K562 (cell line): ENCODE measurements around the gene SYT8. TPM values are rescaled to one million over a fixed set of nuclear protein-coding genes. Genes with fewer than 3 reads are reported as not detected.

Experiments used
- ATAC-seq: fragments of 200-7000 bp; cut with Tn5 transposase; 3 replicates; pipeline ENCODE4 v1.9.1; 2020; ENCODE audit warnings: moderate library complexity
- BruUV-seq: library from RNA; stranded (reverse); fragments of 400-500 nt; replicated peaks from 2 replicates; lab custom pipeline; 2021; lab: Mats Ljungman, UMichigan
- CTCF ChIA-PET: fragments of 300-600 bp; formaldehyde crosslinking; extraction: SDS; loops from one replicate; lab custom pipeline; 2021; ENCODE audit warnings: low intra/inter-chr PET ratio; lab: Yijun Ruan, JAX
- POLR2A ChIA-PET: fragments of 300-600, 350-650 bp; sonication (Branson Sonifier 250); formaldehyde crosslinking; extraction: SDS; loops from one replicate; lab custom pipeline; 2021; ENCODE audit warnings: antibody characterized with exemption, inconsistent platforms; lab: Yijun Ruan, JAX
- DNase-seq, 4 experiments: peaks; one replicate each; pipeline versions ENCODE4 v3.0.0 to v3.0.0-alpha.2; 2011 to 2018; ENCODE audit warnings: low spot score in 3 of 4, mixed read lengths in 3 of 4; ENCODE audit errors: extremely low read depth in 1 of 4
- FAIRE-seq: peaks from 2 replicates; lab custom pipeline; 2011; peaks lifted over from hg19 to GRCh38; lab: Jason Lieb, UNC
- H2AFZ ChIP-seq: 2 replicates; pipeline ENCODE4 v1.6.0; 2011; ENCODE audit warnings: low read depth, low read length, control low read depth, inconsistent platforms
- H3K27ac ChIP-seq: fragments of 200-600 bp; 3 replicates; pipeline ENCODE4 v1.8.0; 2011; ENCODE audit warnings: low read depth, mild to moderate bottlenecking, control low read depth, inconsistent platforms, low read length, moderate library complexity, mixed read lengths; ENCODE audit errors: extremely low read depth
- H3K27me3 ChIP-seq, 2 experiments: fragments of 300-600 bp in 1 of 2; 2 replicates in 1 of 2; 3 replicates in 1 of 2; pipeline versions ENCODE4 v1.6.0 to v1.8.0; 2011; ENCODE audit warnings: inconsistent platforms in 2 of 2, low read length in 2 of 2, mild to moderate bottlenecking in 1 of 2, mixed read lengths in 1 of 2, moderate library complexity in 1 of 2; ENCODE audit not compliant: control insufficient read depth in 2 of 2, insufficient read depth in 2 of 2
- H3K36me3 ChIP-seq: fragments of 300-600 bp; 3 replicates; pipeline ENCODE4 v1.8.0; 2011; ENCODE audit warnings: mild to moderate bottlenecking, low read length, inconsistent platforms; ENCODE audit not compliant: control insufficient read depth, insufficient read depth
- H3K4me1 ChIP-seq, 2 experiments: fragments of 200-600 bp in 1 of 2; replicated peaks in 1 of 2; 2 replicates in 1 of 2; 3 replicates in 1 of 2; pipeline versions ENCODE4 v1.5.1 to v1.8.0; 2011; ENCODE audit warnings: inconsistent platforms in 2 of 2, low read length in 2 of 2, mild to moderate bottlenecking in 1 of 2, mixed read lengths in 1 of 2, moderate library complexity in 1 of 2; ENCODE audit not compliant: control insufficient read depth in 2 of 2, insufficient read depth in 2 of 2
- H3K4me2 ChIP-seq: 2 replicates; pipeline ENCODE4 v1.6.1; 2011; ENCODE audit warnings: low read length, control low read depth, inconsistent platforms, mixed read lengths; ENCODE audit not compliant: insufficient read depth
- H3K4me3 ChIP-seq: fragments of 200-600 bp; sonication (generic), shearing (Covaris generic); 2 replicates; pipeline ENCODE4 v1.5.1; 2016; ENCODE audit warnings: control low read depth, inconsistent platforms
- H3K79me2 ChIP-seq: fragments of 200-600 bp; 3 replicates; pipeline ENCODE4 v1.8.0; 2011; ENCODE audit warnings: low read length, inconsistent platforms; ENCODE audit not compliant: control insufficient read depth, insufficient read depth
- H3K9ac ChIP-seq, 2 experiments: 2 replicates each; pipeline versions ENCODE4 v1.6.0 to v1.6.1; 2011; ENCODE audit warnings: low read depth in 2 of 2, low read length in 2 of 2, control low read depth in 1 of 2, inconsistent platforms in 1 of 2, mild to moderate bottlenecking in 1 of 2, mixed read lengths in 1 of 2; ENCODE audit not compliant: insufficient read depth in 1 of 2
- H3K9me1 ChIP-seq: one replicate; pipeline ENCODE4 v1.6.0; 2011; ENCODE audit warnings: inconsistent platforms, mild to moderate bottlenecking, low read length, moderate library complexity; ENCODE audit not compliant: control insufficient read depth, insufficient read depth
- H3K9me3 ChIP-seq: replicated peaks from 2 replicates; pipeline ENCODE4 v1.5.1; 2011; ENCODE audit warnings: low read depth, low read length, inconsistent platforms; ENCODE audit not compliant: control insufficient read depth, insufficient read depth
- H4K20me1 ChIP-seq: replicated peaks from 2 replicates; pipeline ENCODE4 v1.6.1; 2011; ENCODE audit warnings: low read length, inconsistent platforms, mixed read lengths; ENCODE audit not compliant: control insufficient read depth, insufficient read depth
- CEBPZ ChIP-seq: fragments of 150-350 bp; IDR thresholded peaks from 2 replicates; pipeline ENCODE4 v1.6.1; 2014; ENCODE audit warnings: low read depth, mild to moderate bottlenecking, low read length, borderline replicate concordance
- EP400 ChIP-seq: fragments of 450-650 bp; IDR thresholded peaks from 2 replicates; pipeline ENCODE4 v1.6.1; 2017; ENCODE audit warnings: antibody characterized with exemption, mild to moderate bottlenecking, moderate library complexity
- ETS2 ChIP-seq: IDR thresholded peaks from 2 replicates; pipeline ENCODE4 v1.6.1; 2016; ENCODE audit warnings: borderline replicate concordance, missing genetic modification characterization, mild to moderate bottlenecking, moderate library complexity, missing compliant biosample characterization; ENCODE audit not compliant: poor library complexity, severe bottlenecking
- GATAD2A ChIP-seq: fragments of 450-650 bp; IDR thresholded peaks from 2 replicates; pipeline ENCODE4 v1.6.1; 2017
- RREB1 ChIP-seq: fragments of 250-450 bp; sonication (Bioruptor Pico); IDR thresholded peaks from 2 replicates; pipeline ENCODE4 v1.4.0; 2020
- SNRNP70 ChIP-seq: fragments of 200-400 bp; formaldehyde crosslinking; optimal IDR thresholded peaks from 2 replicates; pipeline ENCODE3; 2017; ENCODE audit warnings: low read depth, low read length
- ZNF282 ChIP-seq: sonication (generic); formaldehyde crosslinking; IDR thresholded peaks from 2 replicates; pipeline ENCODE4 v1.8.1; 2023; ENCODE audit warnings: missing genetic modification reagents
- ZNF586 ChIP-seq: fragments of 450-650 bp; formaldehyde crosslinking; conservative IDR thresholded peaks from 2 replicates; pipeline ENCODE4 v1.4.0; 2020; ENCODE audit warnings: mild to moderate bottlenecking, moderate library complexity
- WGBS: fragments of 100-300 bp; shearing (Covaris generic); methylation state at CpG from one replicate; pipeline ENCODE4 v1.1.6; 2016; ENCODE audit warnings: low coverage, mixed read lengths; ENCODE audit not compliant: insufficient coverage; ENCODE audit errors: missing lambda C conversion rate; 5-methylcytosine and 5-hydroxymethylcytosine counted together
- in situ Hi-C: fragments of 300-500 bp; cut with MboI; formaldehyde crosslinking; loops from 4 replicates; pipeline ENCODE4 v1.15.0; 2018; ENCODE audit warnings: inconsistent platforms, mixed read lengths
- intact Hi-C: fragments of 100-400 bp; cut with micrococcal nuclease; formaldehyde crosslinking; loops from 2 replicates; pipeline ENCODE4 v1.14.2; 2022
- polyA plus RNA-seq, 8 experiments: library from polyadenylated mRNA; depleted of rRNA in 4 of 8; stranded (reverse) in 5 of 8; unstranded in 3 of 8; fragments of >200 nt; fragmentation: Nextera tagmentation in 2 of 8; fragmentation: Illumina TruSeq in 1 of 8; extraction: Ambion mirVana in 2 of 8; extraction: Trizol in 1 of 8; gene quantifications; 2 replicates each; pipeline versions ENCODE4 v1.2.1 to v1.2.3, GENCODE V29; 2011 to 2014; ENCODE audit warnings: inconsistent platforms in 1 of 8, missing spikeins in 1 of 8
- total RNA-seq, 7 experiments: library from RNA; depleted of rRNA in 6 of 7; stranded (reverse); fragments of >200 nt in 6 of 7; fragmentation: Illumina TruSeq in 2 of 7; extraction: Trizol in 2 of 7; gene quantifications; 2 replicates each; pipeline versions ENCODE4 v1.2.1 to v1.2.3, GENCODE V29; 2011 to 2021; ENCODE audit warnings: low replicate concordance in 1 of 7
- TF ChIP-seq, protein P1 (sequence below): fragments of 150-350 bp; conservative IDR thresholded peaks from 2 replicates; pipeline ENCODE4 v1.6.1; 2014; ENCODE audit warnings: low read length

Gene SYT8
- total and polyA plus RNA-seq, 9 of the 15 experiments (the other 6 are each of a cell fraction or from before 2014, with no cell fraction given): not detected

DNA sequence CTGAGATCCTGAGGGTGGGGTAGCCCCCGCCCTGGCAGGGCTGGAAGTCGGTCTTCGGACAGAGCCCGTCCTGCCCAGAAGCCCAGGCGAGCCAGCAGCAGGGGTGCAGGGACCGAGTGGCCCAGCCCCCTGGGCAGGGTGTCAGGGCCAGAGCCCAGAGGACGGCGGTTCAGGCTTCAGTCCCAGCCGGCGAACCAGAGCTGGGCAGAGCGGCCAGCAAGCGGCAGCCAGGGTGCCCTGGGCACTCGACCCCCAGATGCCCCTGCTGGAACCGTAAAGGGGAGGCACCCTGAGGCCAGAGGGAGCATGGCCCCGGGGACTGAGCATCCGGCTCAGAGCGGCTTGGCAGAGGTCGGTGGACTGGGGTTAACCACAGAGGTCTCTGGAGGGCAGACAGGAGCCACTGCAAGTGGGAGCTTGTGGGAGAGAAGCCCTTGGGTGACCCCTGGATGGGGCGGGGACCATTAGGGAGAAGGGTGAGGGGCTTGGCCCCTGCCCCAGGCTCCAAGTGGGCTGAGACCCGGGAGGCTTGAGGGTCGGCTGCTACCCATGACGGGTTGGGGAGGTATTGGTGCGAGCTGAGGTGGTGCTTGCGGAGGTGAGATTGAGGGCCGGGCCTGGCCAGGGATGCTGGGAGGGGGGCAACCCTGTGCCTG, 34.0 kb downstream of the SYT8 start:
- H3K4me3 ChIP-seq: no peak overlapping the region
- ChIA-PET POLR2A (interaction anchor here (0.6 kb wide), 2 partner anchors 103 to 347 kb away, joined by 3 to 4 read pairs; no protein-coding TSS in a partner anchor), CTCF (no interaction called here)
- H3K27me3 ChIP-seq: peaks cover 23 to 70% of the 10 kb centered on the region in 2 experiments; a peak in 4 of 5 replicates
- H3K9ac ChIP-seq: no peak overlapping the region
- no peaks in the 10 kb centered on the region for H3K36me3 ChIP-seq
- 2% methylated on average over 18 of the region's 25 CpGs for WGBS
- ATAC-seq (no peak), DNase-seq (no peak), FAIRE-seq (no peak)
- no peaks in the 10 kb centered on the region for H3K9me1 ChIP-seq
- intact Hi-C loops (no loop called here), in situ Hi-C loops (no loop called here)
- peaks cover 0 to 28% of the 10 kb centered on the region in 2 experiments; a peak in 2 of 5 replicates for H3K4me1 ChIP-seq
- H3K27ac ChIP-seq: no peak overlapping the region
- TF ChIP-seq CEBPZ (no peak), RREB1 (CRISPR knock-in tag) (no peak), GATAD2A (no peak), SNRNP70 (no peak), ZNF586 (no peak), ETS2 (tag) (no peak), EP400 (no peak), ZNF282 (CRISPR knock-in tag) (no peak)
- TF ChIP-seq, protein P1, sequence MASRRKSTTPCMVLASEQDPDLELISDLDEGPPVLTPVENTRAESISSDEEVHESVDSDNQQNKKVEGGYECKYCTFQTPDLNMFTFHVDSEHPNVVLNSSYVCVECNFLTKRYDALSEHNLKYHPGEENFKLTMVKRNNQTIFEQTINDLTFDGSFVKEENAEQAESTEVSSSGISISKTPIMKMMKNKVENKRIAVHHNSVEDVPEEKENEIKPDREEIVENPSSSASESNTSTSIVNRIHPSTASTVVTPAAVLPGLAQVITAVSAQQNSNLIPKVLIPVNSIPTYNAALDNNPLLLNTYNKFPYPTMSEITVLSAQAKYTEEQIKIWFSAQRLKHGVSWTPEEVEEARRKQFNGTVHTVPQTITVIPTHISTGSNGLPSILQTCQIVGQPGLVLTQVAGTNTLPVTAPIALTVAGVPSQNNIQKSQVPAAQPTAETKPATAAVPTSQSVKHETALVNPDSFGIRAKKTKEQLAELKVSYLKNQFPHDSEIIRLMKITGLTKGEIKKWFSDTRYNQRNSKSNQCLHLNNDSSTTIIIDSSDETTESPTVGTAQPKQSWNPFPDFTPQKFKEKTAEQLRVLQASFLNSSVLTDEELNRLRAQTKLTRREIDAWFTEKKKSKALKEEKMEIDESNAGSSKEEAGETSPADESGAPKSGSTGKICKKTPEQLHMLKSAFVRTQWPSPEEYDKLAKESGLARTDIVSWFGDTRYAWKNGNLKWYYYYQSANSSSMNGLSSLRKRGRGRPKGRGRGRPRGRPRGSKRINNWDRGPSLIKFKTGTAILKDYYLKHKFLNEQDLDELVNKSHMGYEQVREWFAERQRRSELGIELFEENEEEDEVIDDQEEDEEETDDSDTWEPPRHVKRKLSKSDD: no peak
- no peak overlapping the region for H3K4me2 ChIP-seq
- H4K20me1 ChIP-seq: 0 out of 2 replicates have a peak, but pooled peaks cover 5% of the 10 kb centered on the region
- BruUV-seq: no TSS peak
- no peak overlapping the region for H2AFZ ChIP-seq
- H3K9me3 ChIP-seq: no peaks in the 10 kb centered on the region
- no peaks in the 10 kb centered on the region for H3K79me2 ChIP-seq
